BE2C (cell line): ENCODE results near the gene KLHDC7B.

Experiments used
- DNase-seq: peaks from one replicate; pipeline ENCODE4 v3.0.0-alpha.2; 2020
- H3K27me3 ChIP-seq: fragments of 250-450 bp; sonication (Bioruptor Pico); 2 replicates; pipeline ENCODE4 v1.5.1; 2020; ENCODE audit warnings: mild to moderate bottlenecking
- H3K36me3 ChIP-seq: fragments of 250-450 bp; sonication (Bioruptor Pico); 2 replicates; pipeline ENCODE4 v1.5.1; 2020; ENCODE audit warnings: mild to moderate bottlenecking
- H3K4me1 ChIP-seq: fragments of 250-450 bp; sonication (Bioruptor Pico); 2 replicates; pipeline ENCODE4 v1.5.1; 2020
- H3K4me3 ChIP-seq: 2 replicates; pipeline ENCODE4 v1.5.1; 2011; ENCODE audit warnings: low read depth, low read length
- H3K9me3 ChIP-seq: fragments of 250-450 bp; sonication (Bioruptor Pico); 2 replicates; pipeline ENCODE4 v1.5.1; 2020
- CTCF ChIP-seq: IDR thresholded peaks from 2 replicates; pipeline ENCODE4 v1.5.1; 2012; ENCODE audit warnings: mild to moderate bottlenecking, low read depth, low read length

KLHDC7B gene

GRCh38 chr22:50548921-50549790 lies 3.5 kb downstream of the KLHDC7B start:
- no peaks in the 10 kb centered on the region for H3K9me3 ChIP-seq
- H3K36me3 ChIP-seq: no peaks in the 10 kb centered on the region
- DNase-seq: no peak
- H3K4me3 ChIP-seq: no peak overlapping the region
- H3K27me3 ChIP-seq: no peaks in the 10 kb centered on the region
- TF ChIP-seq CTCF: no peak
- H3K4me1 ChIP-seq: no peaks in the 10 kb centered on the region

GRCh38 chr22:50550395-50550794 lies 4.7 kb downstream of the KLHDC7B start:
- no peaks in the 10 kb centered on the region for H3K36me3 ChIP-seq
- no peaks in the 10 kb centered on the region for H3K9me3 ChIP-seq
- TF ChIP-seq CTCF: no peak
- H3K4me3 ChIP-seq: no peak overlapping the region
- no peaks in the 10 kb centered on the region for H3K27me3 ChIP-seq
- DNase-seq: no peak
- no peaks in the 10 kb centered on the region for H3K4me1 ChIP-seq

GRCh38 chr22:50551160-50551752 lies 5.6 kb downstream of the KLHDC7B start:
- Histone ChIP-seq H3K9me3 (no peaks in the 10 kb centered on the region), H3K4me3 (no peak overlapping the region), H3K36me3 (no peaks in the 10 kb centered on the region), H3K4me1 (no peaks in the 10 kb centered on the region), H3K27me3 (no peaks in the 10 kb centered on the region)
- TF ChIP-seq CTCF: no peak
- DNase-seq: no peak

- no peak overlapping the region for H3K4me3 ChIP-seq
- H3K27me3 ChIP-seq: no peaks in the 10 kb centered on the region
- H3K36me3 ChIP-seq: no peaks in the 10 kb centered on the region
- TF ChIP-seq CTCF: no peak
- DNase-seq: no peak
- no peaks in the 10 kb centered on the region for H3K4me1 ChIP-seq
- no peaks in the 10 kb centered on the region for H3K9me3 ChIP-seq
Observed at GRCh38 chr22:50553310-50553709, 7.6 kb downstream of the KLHDC7B start.

- no peak for DNase-seq
- no peak overlapping the region for H3K4me3 ChIP-seq
- no peak for TF ChIP-seq CTCF
- no peaks in the 10 kb centered on the region for H3K36me3 ChIP-seq
- no peaks in the 10 kb centered on the region for H3K9me3 ChIP-seq
- no peaks in the 10 kb centered on the region for H3K27me3 ChIP-seq
- no peaks in the 10 kb centered on the region for H3K4me1 ChIP-seq
Observed at GRCh38 chr22:50556703-50557102, 11.0 kb downstream of the KLHDC7B start.

GRCh38 chr22:50560034-50560433 lies 14.3 kb downstream of the KLHDC7B start:
- Histone ChIP-seq H3K36me3 (no peaks in the 10 kb centered on the region), H3K4me1 (no peaks in the 10 kb centered on the region), H3K9me3 (no peaks in the 10 kb centered on the region), H3K27me3 (0 out of 2 replicates have a peak, but pooled peaks cover 4% of the 10 kb centered on the region), H3K4me3 (no peak overlapping the region)
- no peak for DNase-seq
- no peak for TF ChIP-seq CTCF
